ACC112 (cell line): ENCODE results near the gene KCNK16.
"Not testable (repeated sequence)": the region's sequence is repeated elsewhere in the genome, so short reads cannot be mapped to it uniquely, and the experiment has no call there.

Experiments
- H2AFZ ChIP-seq: fragments of 200-600 bp; sonication (generic); one replicate; pipeline ENCODE4 v1.6.0; 2017; ENCODE audit warnings: antibody characterized with exemption, low read length; ENCODE audit not compliant: unreplicated experiment
- H3K27ac ChIP-seq: fragments of 200-600 bp; sonication (generic); 2 replicates; pipeline ENCODE4 v1.5.1; 2014; ENCODE audit warnings: low read depth, mild to moderate bottlenecking, antibody characterized with exemption, low read length, moderate library complexity
- H3K27me3 ChIP-seq: fragments of 200-600 bp; sonication (generic); 2 replicates; pipeline ENCODE4 v1.6.1; 2014; ENCODE audit warnings: mild to moderate bottlenecking, antibody characterized with exemption, low read length, moderate library complexity, mixed read lengths; ENCODE audit not compliant: insufficient read depth
- H3K36me3 ChIP-seq: fragments of 200-600 bp; sonication (generic); 2 replicates; pipeline ENCODE4 v1.6.1; 2016; ENCODE audit warnings: mild to moderate bottlenecking, antibody characterized with exemption, low read length, moderate library complexity, mixed read lengths; ENCODE audit not compliant: insufficient read depth
- H3K4me1 ChIP-seq: fragments of 200-600 bp; sonication (generic); one replicate; pipeline ENCODE4 v1.6.1; 2016; ENCODE audit warnings: low read length, mixed read lengths; ENCODE audit not compliant: insufficient read depth, unreplicated experiment, control insufficient read depth
- H3K4me3 ChIP-seq: fragments of 200-600 bp; sonication (generic); 2 replicates; pipeline ENCODE4 v1.5.1; 2014; ENCODE audit warnings: mild to moderate bottlenecking, low read depth, low read length
- H3K79me2 ChIP-seq: fragments of 200-600 bp; sonication (generic); one replicate; pipeline ENCODE4 v1.6.0; 2016; ENCODE audit warnings: low read length; ENCODE audit not compliant: control insufficient read depth, unreplicated experiment, insufficient read depth

KCNK16 gene

GRCh38 chr6:39294133-39294532, 28.4 kb downstream of the KCNK16 start:
- Histone ChIP-seq H3K4me3 (no peak overlapping the region), H3K4me1 (no peaks in the 10 kb centered on the region), H3K36me3 (no peaks in the 10 kb centered on the region), H2AFZ (no peak overlapping the region), H3K27me3 (peaks cover 35% of the 10 kb centered on the region; the same call in 1 of the 2 replicates), H3K27ac (no peak overlapping the region), H3K79me2 (no peaks in the 10 kb centered on the region)

- no peaks in the 10 kb centered on the region for H3K79me2 ChIP-seq
- no peak overlapping the region for H3K27ac ChIP-seq
- H3K4me3 ChIP-seq, result no peak overlapping the region
- H3K27me3 ChIP-seq, result peaks cover 36% of the 10 kb centered on the region; the same call in 1 of the 2 replicates
- H3K4me1 ChIP-seq, result no peaks in the 10 kb centered on the region
- H3K36me3 ChIP-seq, result no peaks in the 10 kb centered on the region
- no peak overlapping the region for H2AFZ ChIP-seq
These were observed 29.9 kb downstream of the KCNK16 start for GRCh38 chr6:39292637-39293036.

GRCh38 chr6:39289490-39289889, 33.0 kb downstream of the KCNK16 start:
- no peak overlapping the region for H2AFZ ChIP-seq
- H3K4me1 ChIP-seq, result no peaks in the 10 kb centered on the region
- H3K79me2 ChIP-seq, result no peaks in the 10 kb centered on the region
- no peak overlapping the region for H3K4me3 ChIP-seq
- no peaks in the 10 kb centered on the region for H3K36me3 ChIP-seq
- no peak overlapping the region for H3K27ac ChIP-seq
- H3K27me3 ChIP-seq, result peaks cover 31% of the 10 kb centered on the region; the same call in 1 of the 2 replicates

- H3K27me3 ChIP-seq, result peaks cover 30% of the 10 kb centered on the region; the same call in 1 of the 2 replicates
- no peaks in the 10 kb centered on the region for H3K79me2 ChIP-seq
- no peak overlapping the region for H3K4me3 ChIP-seq
- no peaks in the 10 kb centered on the region for H3K36me3 ChIP-seq
- no peak overlapping the region for H3K27ac ChIP-seq
- H3K4me1 ChIP-seq, result no peaks in the 10 kb centered on the region
- no peak overlapping the region for H2AFZ ChIP-seq
These were observed 34.9 kb downstream of the KCNK16 start for GRCh38 chr6:39287601-39288000.

- not testable (repeated sequence) for H3K4me3 ChIP-seq, H3K79me2 ChIP-seq, H2AFZ ChIP-seq, H3K27ac ChIP-seq, H3K36me3 ChIP-seq, H3K4me1 ChIP-seq
- H3K27me3 ChIP-seq, result peaks cover 22% of the 10 kb centered on the region; the same call in 1 of the 2 replicates
These were observed 35.9 kb downstream of the KCNK16 start for GRCh38 chr6:39286596-39286995.

GRCh38 chr6:39282774-39283173, 39.7 kb downstream of the KCNK16 start:
- no peak overlapping the region for H2AFZ ChIP-seq

GRCh38 chr6:39281312-39281980, 41.1 kb downstream of the KCNK16 start:
- H2AFZ ChIP-seq, result no peak overlapping the region
- H3K4me1 ChIP-seq, result no peaks in the 10 kb centered on the region
- H3K4me3 ChIP-seq, result no peak overlapping the region
- peaks cover 4% of the 10 kb centered on the region; the same call in 1 of the 2 replicates for H3K27me3 ChIP-seq
- H3K27ac ChIP-seq, result no peak overlapping the region
- H3K36me3 ChIP-seq, result no peaks in the 10 kb centered on the region
- no peaks in the 10 kb centered on the region for H3K79me2 ChIP-seq

More at GRCh38 chr6:39282774-39283173, 39.7 kb downstream of the KCNK16 start:
- Histone ChIP-seq H3K27ac (no peak overlapping the region), H3K27me3 (peaks cover 4% of the 10 kb centered on the region; the same call in 1 of the 2 replicates), H3K4me1 (no peaks in the 10 kb centered on the region), H3K79me2 (no peaks in the 10 kb centered on the region), H3K36me3 (no peaks in the 10 kb centered on the region), H3K4me3 (no peak overlapping the region)

GRCh38 chr6:39280247-39280731, 42.2 kb downstream of the KCNK16 start:
- H3K36me3 ChIP-seq, result no peaks in the 10 kb centered on the region
- no peak overlapping the region for H3K4me3 ChIP-seq
- no peaks in the 10 kb centered on the region for H3K79me2 ChIP-seq
- no peak overlapping the region for H3K27ac ChIP-seq
- H3K4me1 ChIP-seq, result no peaks in the 10 kb centered on the region
- peaks cover under 1% of the 10 kb centered on the region; the same call in 1 of the 2 replicates for H3K27me3 ChIP-seq
- no peak overlapping the region for H2AFZ ChIP-seq

- H3K4me3 ChIP-seq, result no peak overlapping the region
- H3K36me3 ChIP-seq, result no peaks in the 10 kb centered on the region
- no peak overlapping the region for H3K27ac ChIP-seq
- H3K4me1 ChIP-seq, result no peaks in the 10 kb centered on the region
- no peak overlapping the region for H2AFZ ChIP-seq
- peaks cover 5% of the 10 kb centered on the region; the same call in 1 of the 2 replicates for H3K27me3 ChIP-seq
- H3K79me2 ChIP-seq, result no peaks in the 10 kb centered on the region
These were observed 43.0 kb downstream of the KCNK16 start for GRCh38 chr6:39279539-39279938.

- Histone ChIP-seq H3K36me3 (no peaks in the 10 kb centered on the region), H3K4me1 (no peaks in the 10 kb centered on the region), H3K27me3 (peaks cover 6% of the 10 kb centered on the region; the same call in 1 of the 2 replicates), H2AFZ (no peak overlapping the region), H3K79me2 (no peaks in the 10 kb centered on the region), H3K4me3 (no peak overlapping the region), H3K27ac (no peak overlapping the region)
These were observed 46.0 kb downstream of the KCNK16 start for GRCh38 chr6:39276379-39276995.

GRCh38 chr6:39274903-39275302, 47.6 kb downstream of the KCNK16 start:
- H3K4me3 ChIP-seq, result no peak overlapping the region
- H2AFZ ChIP-seq, result no peak overlapping the region
- peaks cover 6% of the 10 kb centered on the region; the same call in 1 of the 2 replicates for H3K27me3 ChIP-seq
- no peak overlapping the region for H3K27ac ChIP-seq
- no peaks in the 10 kb centered on the region for H3K4me1 ChIP-seq
- H3K36me3 ChIP-seq, result no peaks in the 10 kb centered on the region
- no peaks in the 10 kb centered on the region for H3K79me2 ChIP-seq
